Thymus (tissue), 11 donors: ENCODE measurements around the gene IZUMO2. TPM values are rescaled to one million over a fixed set of nuclear protein-coding genes. Genes with fewer than 3 reads are reported as not detected.

Experiments used
- DNase-seq, 9 donors: peaks; one replicate each; pipeline ENCODE4 v3.0.0-alpha.2; 2013; ENCODE audit warnings: low spot score in 9 of 9, low read depth in 6 of 9, missing footprints in 1 of 9
- H3K27ac ChIP-seq, 2 donors: one replicate each; pipeline ENCODE4 v1.5.1; 2013; ENCODE audit warnings: control low read depth in 1 of 2, low read depth in 1 of 2, low read length in 1 of 2, mild to moderate bottlenecking in 1 of 2, moderate library complexity in 1 of 2
- H3K27me3 ChIP-seq, 2 donors: one replicate each; pipeline ENCODE4 v1.5.1; 2013; ENCODE audit warnings: low read length in 1 of 2; ENCODE audit not compliant: control insufficient read depth in 2 of 2, insufficient read depth in 1 of 2
- H3K36me3 ChIP-seq, 2 donors: one replicate each; pipeline ENCODE4 v1.5.1; 2013; ENCODE audit warnings: low read length in 1 of 2, mild to moderate bottlenecking in 1 of 2, moderate library complexity in 1 of 2; ENCODE audit not compliant: control insufficient read depth in 2 of 2, insufficient read depth in 2 of 2
- H3K4me1 ChIP-seq, 2 donors: one replicate each; pipeline ENCODE4 v1.5.1; 2013; ENCODE audit warnings: low read length in 2 of 2; ENCODE audit not compliant: control insufficient read depth in 2 of 2, insufficient read depth in 2 of 2
- H3K4me3 ChIP-seq, 2 donors: one replicate each; pipeline ENCODE4 v1.5.1; 2013; ENCODE audit warnings: low read length in 2 of 2, control low read depth in 1 of 2, mild to moderate bottlenecking in 1 of 2
- H3K9me3 ChIP-seq, 2 donors: one replicate each; pipeline ENCODE4 v1.5.1; 2013; ENCODE audit warnings: low read length in 1 of 2, mild to moderate bottlenecking in 1 of 2; ENCODE audit not compliant: control insufficient read depth in 2 of 2, insufficient read depth in 1 of 2
- WGBS: extraction: QIAGEN DNeasy Blood & Tissue Kit; methylation state at CpG from one replicate; pipeline ENCODE4 v1.1.7; 2013; 5-methylcytosine and 5-hydroxymethylcytosine counted together
- polyA plus RNA-seq: library from polyadenylated mRNA; stranded (reverse); fragments of 200-250 nt; gene quantifications from one replicate; pipeline ENCODE4 v1.2.3, GENCODE V29; 2013
- total RNA-seq: library from RNA; stranded (reverse); fragments of 120-200 nt; gene quantifications from one replicate; pipeline ENCODE4 v1.2.4, GENCODE V29; 2013
- donor health status: healthy.

Gene IZUMO2
- total and polyA plus RNA-seq, 2 donors = not detected

DNA sequence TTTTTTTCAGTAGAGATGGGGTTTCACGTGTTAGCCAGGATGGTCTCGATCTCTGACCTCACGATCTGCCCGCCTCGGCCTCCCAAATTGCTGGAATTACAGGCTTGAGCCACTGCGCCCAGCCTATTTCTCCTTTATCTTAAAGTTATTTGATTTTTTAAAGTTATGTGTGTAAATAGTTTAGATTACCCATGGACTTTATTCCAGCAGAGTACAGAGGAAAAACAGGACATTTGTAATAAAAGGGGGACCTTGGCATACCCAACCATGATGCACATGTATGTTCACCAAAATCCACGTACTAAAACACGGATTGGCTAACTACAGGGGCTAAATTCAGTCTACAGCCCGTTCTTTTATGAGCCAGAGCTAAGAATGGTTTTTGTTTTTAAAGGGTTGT is 13.7 kb upstream of the IZUMO2 start:
- no peak overlapping the region for H3K4me3 ChIP-seq
- H3K27me3 ChIP-seq = no peaks in the 10 kb centered on the region
- no peaks in the 10 kb centered on the region for H3K9me3 ChIP-seq
- no peak for DNase-seq
- H3K36me3 ChIP-seq = no peaks in the 10 kb centered on the region
- H3K4me1 ChIP-seq = no peaks in the 10 kb centered on the region
- no peak overlapping the region for H3K27ac ChIP-seq
- 92% methylated on average over 9 of the region's 9 CpGs for WGBS

- 91% methylated on average over 10 of the region's 10 CpGs for WGBS
- no peak overlapping the region for H3K27ac ChIP-seq
- DNase-seq = no peak
- no peaks in the 10 kb centered on the region for H3K4me1 ChIP-seq
- H3K27me3 ChIP-seq = no peaks in the 10 kb centered on the region
- no peak overlapping the region for H3K4me3 ChIP-seq
- H3K36me3 ChIP-seq = no peaks in the 10 kb centered on the region
- H3K9me3 ChIP-seq = no peaks in the 10 kb centered on the region
Observed at GRCh38 chr19:50175924-50176323, 12.8 kb upstream of the IZUMO2 start.

DNA sequence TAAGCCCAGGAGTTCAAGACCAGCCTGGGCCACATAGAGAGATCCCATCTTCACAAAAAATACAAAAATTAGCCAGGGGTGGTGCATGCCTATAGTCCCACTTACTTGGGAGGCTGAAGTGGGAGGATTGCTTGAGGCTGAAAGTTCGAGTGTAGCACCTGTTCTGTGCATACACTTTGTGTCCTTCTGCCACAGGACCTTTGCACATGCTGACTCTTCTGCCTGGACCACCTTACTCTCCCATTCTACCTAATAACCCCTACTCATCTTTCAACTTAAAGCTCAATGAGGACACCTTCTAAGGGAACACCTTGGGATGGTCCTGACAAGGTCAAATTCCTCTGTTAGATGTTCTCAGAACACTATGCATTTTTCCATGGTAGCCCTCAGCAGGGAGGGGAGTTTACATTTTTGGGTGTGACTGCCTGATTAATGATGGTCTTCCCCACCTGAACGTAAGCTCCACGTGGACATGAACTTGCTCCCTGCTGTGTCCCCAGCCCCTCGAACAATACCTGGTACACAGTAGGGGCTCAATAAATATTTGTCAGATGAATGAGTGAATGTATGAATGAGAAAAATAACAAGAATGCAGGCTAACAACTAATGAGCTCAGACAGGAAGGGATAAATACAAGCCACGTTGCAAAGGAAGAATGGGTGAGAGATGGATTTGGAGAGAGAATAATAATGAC is 11.2 kb upstream of the IZUMO2 start:
- Histone ChIP-seq H3K9me3 (no peaks in the 10 kb centered on the region), H3K36me3 (no peaks in the 10 kb centered on the region), H3K27ac (no peak overlapping the region), H3K4me1 (no peaks in the 10 kb centered on the region), H3K4me3 (no peak overlapping the region), H3K27me3 (no peaks in the 10 kb centered on the region)
- WGBS = 73% methylated on average over 5 of the region's 5 CpGs
- DNase-seq = no peak

DNA sequence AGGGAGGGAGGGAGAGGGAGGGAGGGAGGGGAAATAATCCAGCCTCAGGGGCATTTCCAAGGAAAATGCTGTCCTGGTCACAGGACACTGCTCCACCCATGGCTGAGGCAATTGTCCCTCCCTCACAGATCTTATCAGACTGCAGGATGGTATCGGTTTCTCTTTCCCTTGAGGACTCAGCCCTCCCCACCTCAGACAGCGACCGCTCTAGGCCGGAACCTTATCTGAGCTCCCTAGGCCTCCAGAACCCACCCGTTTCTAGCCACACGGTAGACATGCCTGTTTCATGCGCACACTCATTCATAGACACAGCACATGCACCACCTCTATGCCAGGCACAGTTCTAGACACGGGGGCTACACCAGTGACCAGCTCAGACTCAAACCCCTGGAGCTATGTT is 10.0 kb upstream of the IZUMO2 start:
- H3K27ac ChIP-seq = no peak overlapping the region
- 72% methylated on average over 8 of the region's 8 CpGs for WGBS
- no peaks in the 10 kb centered on the region for H3K36me3 ChIP-seq
- DNase-seq = no peak
- H3K27me3 ChIP-seq = no peaks in the 10 kb centered on the region
- no peaks in the 10 kb centered on the region for H3K4me1 ChIP-seq
- H3K9me3 ChIP-seq = no peaks in the 10 kb centered on the region
- no peak overlapping the region for H3K4me3 ChIP-seq

DNA sequence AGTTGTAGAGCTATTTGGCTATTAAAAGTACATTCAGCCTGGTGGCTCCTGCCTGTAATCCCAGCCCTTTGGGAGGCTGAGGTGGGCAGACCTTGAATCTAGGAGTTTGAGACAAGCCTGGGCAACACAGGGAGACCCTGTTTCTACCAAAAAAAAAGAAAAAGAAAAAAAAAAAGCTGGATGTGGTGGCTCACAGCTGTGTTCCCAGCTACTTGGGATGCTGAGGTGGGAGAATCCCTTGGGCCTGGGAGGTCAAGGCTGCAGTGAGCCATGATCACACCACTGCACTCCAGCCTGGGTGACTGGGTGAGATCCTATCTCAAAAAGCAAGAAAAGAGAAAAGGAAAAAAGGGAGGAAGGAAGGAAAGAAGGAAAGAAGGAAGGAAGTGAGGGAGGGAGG is 9.6 kb upstream of the IZUMO2 start:
- no peak for DNase-seq
- Histone ChIP-seq H3K4me3 (no peak overlapping the region), H3K4me1 (no peaks in the 10 kb centered on the region), H3K27me3 (no peaks in the 10 kb centered on the region), H3K27ac (no peak overlapping the region), H3K9me3 (no peaks in the 10 kb centered on the region), H3K36me3 (no peaks in the 10 kb centered on the region)

DNA sequence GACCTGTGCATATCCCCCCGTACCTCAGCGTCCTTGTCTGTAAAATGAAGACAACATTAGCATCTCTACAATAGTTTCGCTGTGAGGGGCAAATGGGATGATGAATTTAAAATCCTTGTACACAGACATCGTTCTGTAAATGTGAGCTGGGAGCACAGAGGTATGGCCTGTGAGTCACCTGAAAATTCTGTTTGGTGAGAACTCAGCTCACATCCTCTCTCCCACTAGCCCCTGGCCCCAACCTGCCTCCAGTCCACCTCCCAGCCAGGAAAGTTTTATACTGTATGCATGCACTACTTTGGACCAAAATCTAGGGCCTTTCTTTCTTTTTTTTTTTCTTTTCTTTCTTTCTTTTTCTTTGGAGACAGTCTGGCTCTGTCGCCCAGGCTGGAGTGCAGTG is 8.7 kb upstream of the IZUMO2 start:
- Histone ChIP-seq H3K36me3 (no peaks in the 10 kb centered on the region), H3K27me3 (no peaks in the 10 kb centered on the region), H3K4me3 (no peak overlapping the region), H3K9me3 (no peaks in the 10 kb centered on the region), H3K27ac (no peak overlapping the region), H3K4me1 (no peaks in the 10 kb centered on the region)
- DNase-seq = no peak
- 95% methylated on average over 5 of the region's 5 CpGs for WGBS

DNA sequence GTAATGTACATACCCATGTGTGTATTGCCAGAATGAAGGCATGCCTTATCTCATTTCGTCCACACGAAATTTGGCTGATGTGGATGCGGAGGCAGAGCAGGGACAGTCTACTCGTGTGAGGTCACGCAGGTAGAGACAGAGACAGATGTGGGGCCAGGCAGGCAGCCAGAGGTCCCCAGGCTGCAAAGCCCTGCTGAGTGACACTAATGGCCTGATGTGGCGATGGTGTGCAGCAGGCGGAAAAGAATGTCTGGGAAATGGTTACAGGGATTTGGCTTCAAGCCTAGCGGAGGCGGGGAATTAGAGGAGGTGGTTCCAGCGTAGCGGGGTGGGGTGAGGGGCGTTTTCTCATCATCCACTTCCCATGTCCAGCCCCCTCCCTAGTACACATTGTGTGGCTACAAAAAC is 4.2 kb upstream of the IZUMO2 start:
- H3K4me3 ChIP-seq = no peak overlapping the region
- no peaks in the 10 kb centered on the region for H3K36me3 ChIP-seq
- peak in 1 of 9 donors; percentile 22 for DNase-seq
- WGBS = 67% methylated on average over 12 of the region's 12 CpGs
- H3K4me1 ChIP-seq = no peaks in the 10 kb centered on the region
- peaks cover 0 to 7% of the 10 kb centered on the region in 2 donors for H3K9me3 ChIP-seq
- H3K27me3 ChIP-seq = peaks cover 0 to 4% of the 10 kb centered on the region in 2 donors
- no peak overlapping the region for H3K27ac ChIP-seq

- no peak overlapping the region for H3K4me3 ChIP-seq
- H3K27ac ChIP-seq = no peak overlapping the region
- H3K27me3 ChIP-seq = peaks cover 0 to 4% of the 10 kb centered on the region in 2 donors
- H3K9me3 ChIP-seq = peaks cover 0 to 7% of the 10 kb centered on the region in 2 donors
- no peaks in the 10 kb centered on the region for H3K36me3 ChIP-seq
- no peak for DNase-seq
- WGBS = 98% methylated on average over 2 of the region's 2 CpGs
- H3K4me1 ChIP-seq = no peaks in the 10 kb centered on the region
Observed at GRCh38 chr19:50159078-50159477, 4.0 kb downstream of the IZUMO2 start.

DNA sequence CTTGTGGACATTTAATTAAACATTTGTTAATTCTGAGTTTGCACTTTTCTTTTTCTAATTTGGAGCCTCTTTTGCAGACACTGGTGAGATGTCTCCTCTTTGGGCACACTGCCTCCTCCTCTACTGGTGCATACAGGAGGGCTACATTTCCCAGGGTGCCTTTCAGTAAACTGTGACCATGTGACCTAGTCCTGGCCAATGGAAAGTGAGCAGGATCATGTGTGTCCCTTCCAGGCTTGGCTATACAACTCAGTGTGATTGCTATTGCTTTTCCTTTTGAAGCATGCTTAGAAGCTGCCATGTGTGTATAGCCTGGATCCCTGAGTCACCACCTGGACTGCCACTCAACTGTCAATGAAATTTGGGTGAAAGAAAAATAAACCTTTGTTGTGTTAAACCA is 4.5 kb downstream of the IZUMO2 start:
- Histone ChIP-seq H3K4me3 (no peak overlapping the region), H3K27ac (no peak overlapping the region), H3K4me1 (no peaks in the 10 kb centered on the region), H3K9me3 (peaks cover 0 to 7% of the 10 kb centered on the region in 2 donors), H3K27me3 (peaks cover 0 to 4% of the 10 kb centered on the region in 2 donors), H3K36me3 (no peaks in the 10 kb centered on the region)
- DNase-seq = no peak
